Measurements from ENCODE around the gene RHBDD1. TPM values are rescaled to one million over a fixed set of nuclear protein-coding genes. Genes with fewer than 3 reads are reported as not detected.

RHBDD1 gene
- polyA plus RNA-seq, 3 donors = 8.1 to 19.5 (median 15.5) TPM

DNA sequence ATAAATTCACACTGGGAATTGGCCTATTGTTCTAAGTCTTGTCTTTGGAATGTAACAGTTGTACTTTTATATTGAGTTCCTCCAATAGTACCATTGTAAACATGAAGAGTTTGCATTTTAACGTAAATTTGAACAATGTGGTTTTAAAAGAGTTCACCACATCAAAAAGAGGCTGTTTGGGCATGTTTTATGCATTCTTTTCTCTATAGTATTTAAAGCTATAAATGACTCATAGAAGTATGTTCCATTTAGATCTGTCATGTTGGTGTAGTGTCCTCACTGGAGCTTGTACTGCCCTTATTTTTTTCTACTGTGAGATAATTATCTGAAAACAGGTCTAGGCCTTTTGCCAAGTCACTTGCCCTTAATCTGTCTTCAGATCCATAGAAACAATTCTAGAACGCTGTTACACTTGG is 141.9 kb downstream of the RHBDD1 start:
- intact Hi-C loops (cut with micrococcal nuclease) = no loop called here
- no peaks in the 10 kb centered on the region for H3K27me3 Mint-ChIP-seq (ENCODE audit: low read depth in 3 of 3)
- Histone ChIP-seq H3K27ac (ENCODE audit: low read depth in 1 of 2, low read length in 2 of 2) (no peak overlapping the region), H3K4me2 (replicated peaks; ENCODE audit: extremely low read depth, low read length, poor library complexity, severe bottlenecking) (no peak overlapping the region), H3K9ac (ENCODE audit: insufficient read depth, low read length, poor library complexity, severe bottlenecking) (no peak overlapping the region), H2AFZ (ENCODE audit: insufficient read depth, low read depth, low read length, poor library complexity, severe bottlenecking) (no peak overlapping the region), H4K20me1 (ENCODE audit: insufficient read depth, low read length) (no peaks in the 10 kb centered on the region), H3K79me2 (ENCODE audit: insufficient read depth, low read length) (no peaks in the 10 kb centered on the region), H3K9me3 (replicated peaks in 1 of 2; ENCODE audit: control insufficient read depth in 1 of 2, insufficient read depth in 1 of 2, low read length in 2 of 2) (no peaks in the 10 kb centered on the region), H3K4me3 (replicated peaks in 1 of 3; ENCODE audit: low read depth in 2 of 3, low read length in 3 of 3) (no peak overlapping the region), H3K27me3 (ENCODE audit: control insufficient read depth in 2 of 2, insufficient read depth in 2 of 2, low read length in 2 of 2) (no peaks in the 10 kb centered on the region), H3K4me1 (ENCODE audit: control insufficient read depth in 1 of 2, insufficient read depth in 2 of 2, low read length in 2 of 2) (no peaks in the 10 kb centered on the region), H3K36me3 (replicated peaks in 1 of 2; ENCODE audit: control insufficient read depth in 1 of 2, insufficient read depth in 2 of 2, low read length in 2 of 2) (no peaks in the 10 kb centered on the region)
- H3K4me1 Mint-ChIP-seq = no peaks in the 10 kb centered on the region
- H3K36me3 Mint-ChIP-seq = peaks cover 5 to 15% of the 10 kb centered on the region in 2 donors
- no peak overlapping the region for H3K27ac Mint-ChIP-seq
- TF ChIP-seq, protein P1, sequence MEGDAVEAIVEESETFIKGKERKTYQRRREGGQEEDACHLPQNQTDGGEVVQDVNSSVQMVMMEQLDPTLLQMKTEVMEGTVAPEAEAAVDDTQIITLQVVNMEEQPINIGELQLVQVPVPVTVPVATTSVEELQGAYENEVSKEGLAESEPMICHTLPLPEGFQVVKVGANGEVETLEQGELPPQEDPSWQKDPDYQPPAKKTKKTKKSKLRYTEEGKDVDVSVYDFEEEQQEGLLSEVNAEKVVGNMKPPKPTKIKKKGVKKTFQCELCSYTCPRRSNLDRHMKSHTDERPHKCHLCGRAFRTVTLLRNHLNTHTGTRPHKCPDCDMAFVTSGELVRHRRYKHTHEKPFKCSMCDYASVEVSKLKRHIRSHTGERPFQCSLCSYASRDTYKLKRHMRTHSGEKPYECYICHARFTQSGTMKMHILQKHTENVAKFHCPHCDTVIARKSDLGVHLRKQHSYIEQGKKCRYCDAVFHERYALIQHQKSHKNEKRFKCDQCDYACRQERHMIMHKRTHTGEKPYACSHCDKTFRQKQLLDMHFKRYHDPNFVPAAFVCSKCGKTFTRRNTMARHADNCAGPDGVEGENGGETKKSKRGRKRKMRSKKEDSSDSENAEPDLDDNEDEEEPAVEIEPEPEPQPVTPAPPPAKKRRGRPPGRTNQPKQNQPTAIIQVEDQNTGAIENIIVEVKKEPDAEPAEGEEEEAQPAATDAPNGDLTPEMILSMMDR (IDR thresholded peaks at IDR 0.05) = no peak
- peaks cover 0 to 2% (median 0%) of the 10 kb centered on the region in 7 donors for H3K9me3 Mint-ChIP-seq
- H3K4me3 Mint-ChIP-seq = no peak overlapping the region
- DNase-seq = no peak
- 100% methylated on average over 1 of the region's 2 CpGs for WGBS (ENCODE audit: insufficient coverage)

DNA sequence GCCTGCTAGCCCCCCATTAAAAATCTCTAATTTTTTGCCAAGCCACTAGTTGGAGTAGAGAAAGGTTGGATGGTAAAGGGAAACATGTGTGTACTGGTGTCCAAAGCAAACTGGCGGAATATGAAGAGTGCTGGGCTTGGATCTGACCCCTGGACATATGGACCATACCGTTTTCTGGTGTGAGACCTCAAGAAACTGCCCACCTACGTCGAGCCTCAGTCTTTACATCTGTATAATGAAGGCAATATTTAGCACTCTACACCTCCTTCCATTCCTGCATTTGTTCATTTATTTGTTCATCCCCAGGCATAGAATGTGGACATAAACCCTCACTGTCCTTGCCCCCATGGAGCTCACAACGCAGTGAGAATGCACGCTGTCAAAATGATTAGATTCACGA is 142.4 kb downstream of the RHBDD1 start:
- Mint-ChIP-seq H3K36me3 (peaks cover 5 to 12% of the 10 kb centered on the region in 2 donors), H3K27ac (peak overlapping the region in 1 of 7 donors; percentile 16), H3K27me3 (ENCODE audit: low read depth in 3 of 3) (no peaks in the 10 kb centered on the region), H3K9me3 (peaks cover 0 to 2% (median 0%) of the 10 kb centered on the region in 7 donors), H3K4me1 (no peaks in the 10 kb centered on the region), H3K4me3 (no peak overlapping the region)
- no peak overlapping the region for H3K27ac ChIP-seq (ENCODE audit: low read depth in 1 of 2, low read length in 2 of 2)
- DNase-seq = no peak
- no peak overlapping the region for H3K9ac ChIP-seq (ENCODE audit: insufficient read depth, low read length, poor library complexity, severe bottlenecking)
- no peaks in the 10 kb centered on the region for H3K27me3 ChIP-seq (ENCODE audit: control insufficient read depth in 2 of 2, insufficient read depth in 2 of 2, low read length in 2 of 2)
- WGBS (ENCODE audit: insufficient coverage) = 100% methylated on average over 3 of the region's 7 CpGs
- no peaks in the 10 kb centered on the region for H3K4me1 ChIP-seq (ENCODE audit: control insufficient read depth in 1 of 2, insufficient read depth in 2 of 2, low read length in 2 of 2)
- no peaks in the 10 kb centered on the region for H4K20me1 ChIP-seq (ENCODE audit: insufficient read depth, low read length)
- no peaks in the 10 kb centered on the region for H3K9me3 ChIP-seq (replicated peaks in 1 of 2; ENCODE audit: control insufficient read depth in 1 of 2, insufficient read depth in 1 of 2, low read length in 2 of 2)
- TF ChIP-seq, protein P1 (IDR thresholded peaks at IDR 0.05) = no peak
- intact Hi-C loops (cut with micrococcal nuclease) = no loop called here
- no peaks in the 10 kb centered on the region for H3K79me2 ChIP-seq (ENCODE audit: insufficient read depth, low read length)
- H2AFZ ChIP-seq (ENCODE audit: insufficient read depth, low read depth, low read length, poor library complexity, severe bottlenecking) = no peak overlapping the region
- no peak overlapping the region for H3K4me2 ChIP-seq (replicated peaks; ENCODE audit: extremely low read depth, low read length, poor library complexity, severe bottlenecking)
- no peak overlapping the region for H3K4me3 ChIP-seq (replicated peaks in 1 of 3; ENCODE audit: low read depth in 2 of 3, low read length in 3 of 3)
- H3K36me3 ChIP-seq (replicated peaks in 1 of 2; ENCODE audit: control insufficient read depth in 1 of 2, insufficient read depth in 2 of 2, low read length in 2 of 2) = no peaks in the 10 kb centered on the region

All from CD14-positive monocyte (primary cell).